LNCaP clone FGC (cell line): ENCODE results near the gene NAA80.
"Not testable (repeated sequence)": the region's sequence is repeated elsewhere in the genome, so short reads cannot be mapped to it uniquely, and the experiment has no call there.

Source experiments
- DNase-seq: peaks from one replicate; pipeline ENCODE4 v3.0.0-alpha.2; 2011; ENCODE audit warnings: low read depth
- H3K4me3 ChIP-seq: 2 replicates; pipeline ENCODE4 v1.5.1; 2011; ENCODE audit warnings: mild to moderate bottlenecking, low read depth, low read length, control low read depth
- CTCF ChIP-seq: IDR thresholded peaks from 2 replicates; pipeline ENCODE4 v1.5.1; 2012; ENCODE audit warnings: mild to moderate bottlenecking; ENCODE audit not compliant: control insufficient read depth, insufficient read depth; ENCODE audit errors: extremely low read depth

Gene NAA80

GRCh38 chr3:50272911-50273688 is 26.1 kb downstream of the NAA80 start:
- DNase-seq, result peak; percentile 33
- TF ChIP-seq CTCF, result peak; percentile 95
- H3K4me3 ChIP-seq, result peak overlapping the region; percentile 42

GRCh38 chr3:50272538-50272910 is 26.7 kb downstream of the NAA80 start:
- not testable (repeated sequence) for H3K4me3 ChIP-seq, DNase-seq

- no peak overlapping the region for H3K4me3 ChIP-seq
- no peak for TF ChIP-seq CTCF
- peak; percentile 54 for DNase-seq
These were observed 27.8 kb downstream of the NAA80 start for GRCh38 chr3:50271314-50271936.

GRCh38 chr3:50270422-50271224 is 28.6 kb downstream of the NAA80 start:
- DNase-seq, result no peak
- H3K4me3 ChIP-seq, result no peak overlapping the region
- TF ChIP-seq CTCF, result no peak

GRCh38 chr3:50269977-50270413 is 29.2 kb downstream of the NAA80 start:
- no peak overlapping the region for H3K4me3 ChIP-seq
- no peak for TF ChIP-seq CTCF
- no peak for DNase-seq

- H3K4me3 ChIP-seq, result no peak overlapping the region
- TF ChIP-seq CTCF, result no peak
- no peak for DNase-seq
These were observed 29.7 kb downstream of the NAA80 start for GRCh38 chr3:50269460-50269859.
